IPS-18c (cell line): Measurements from ENCODE around the gene GIN1.
"Not testable (repeated sequence)": the region's sequence is repeated elsewhere in the genome, so short reads cannot be mapped to it uniquely, and the experiment has no call there.

Experiments
- H3K4me3 ChIP-seq: 2 replicates; pipeline ENCODE4 v1.7.0; 2013; ENCODE audit warnings: low read depth, mild to moderate bottlenecking, low read length, moderate library complexity; ENCODE audit not compliant: insufficient read depth
- H3K9me3 ChIP-seq: one replicate; pipeline ENCODE4 v1.6.1; 2013; ENCODE audit warnings: mild to moderate bottlenecking, low read length, moderate library complexity; ENCODE audit not compliant: control insufficient read depth, insufficient read depth

Gene GIN1

GRCh38 chr5:103119765-103120606 is at the start of gene GIN1, which contains the start of gene PPIP5K2:
Gene GIN1, minus strand, starts transcription at chr5:103120138. Its CDS starts 11,431 bp downstream, at chr5:103108707.
Gene PPIP5K2, plus strand, starts transcription at chr5:103120301. Its CDS starts 9,289 bp downstream, at chr5:103129590.
- no peaks in the 10 kb centered on the region for H3K9me3 ChIP-seq

GRCh38 chr5:103166706-103167105 is 46.8 kb upstream of the GIN1 start:
- Histone ChIP-seq H3K4me3 (no peak overlapping the region), H3K9me3 (no peaks in the 10 kb centered on the region)

More at GRCh38 chr5:103119765-103120606, at the start of gene GIN1, which contains the start of gene PPIP5K2:
- H3K4me3 ChIP-seq = peak within 1 kb of the TSS; percentile 79

GRCh38 chr5:103151156-103151555 is 31.2 kb upstream of the GIN1 start:
- H3K9me3 ChIP-seq = no peaks in the 10 kb centered on the region
- no peak overlapping the region for H3K4me3 ChIP-seq

- H3K9me3 ChIP-seq = no peaks in the 10 kb centered on the region
Observed at GRCh38 chr5:103148213-103148612, 28.3 kb upstream of the GIN1 start.

GRCh38 chr5:103145196-103145595 is 25.3 kb upstream of the GIN1 start:
- no peaks in the 10 kb centered on the region for H3K9me3 ChIP-seq
- H3K4me3 ChIP-seq = no peak overlapping the region

More at GRCh38 chr5:103148213-103148612, 28.3 kb upstream of the GIN1 start:
- no peak overlapping the region for H3K4me3 ChIP-seq

GRCh38 chr5:103142132-103142531 is 22.2 kb upstream of the GIN1 start:
- H3K4me3 ChIP-seq, H3K9me3 ChIP-seq: not testable (repeated sequence)

GRCh38 chr5:103139264-103139865 is 19.4 kb upstream of the GIN1 start:
- Histone ChIP-seq H3K4me3 (no peak overlapping the region), H3K9me3 (peaks cover 2% of the 10 kb centered on the region)

- peaks cover 2% of the 10 kb centered on the region for H3K9me3 ChIP-seq
- no peak overlapping the region for H3K4me3 ChIP-seq
Observed at GRCh38 chr5:103138202-103138690, 18.3 kb upstream of the GIN1 start.

- Histone ChIP-seq H3K9me3 (peaks cover 2% of the 10 kb centered on the region), H3K4me3 (no peak overlapping the region)
Observed at GRCh38 chr5:103135461-103135860, 15.5 kb upstream of the GIN1 start.

GRCh38 chr5:103133231-103133630 is 13.3 kb upstream of the GIN1 start:
- Histone ChIP-seq H3K4me3 (no peak overlapping the region), H3K9me3 (peaks cover 2% of the 10 kb centered on the region)

- peaks cover 2% of the 10 kb centered on the region for H3K9me3 ChIP-seq
- H3K4me3 ChIP-seq = no peak overlapping the region
Observed at GRCh38 chr5:103132684-103133083, 12.7 kb upstream of the GIN1 start.

- no peaks in the 10 kb centered on the region for H3K9me3 ChIP-seq
- no peak overlapping the region for H3K4me3 ChIP-seq
Observed at GRCh38 chr5:103128202-103128601, 8.3 kb upstream of the GIN1 start.

- Histone ChIP-seq H3K4me3 (no peak overlapping the region), H3K9me3 (no peaks in the 10 kb centered on the region)
Observed at GRCh38 chr5:103127292-103127817, 7.4 kb upstream of the GIN1 start.

GRCh38 chr5:103126557-103126956 is 6.6 kb upstream of the GIN1 start:
- Histone ChIP-seq H3K4me3 (no peak overlapping the region), H3K9me3 (no peaks in the 10 kb centered on the region)

GRCh38 chr5:103122242-103122641 is 2.3 kb upstream of the GIN1 start:
- Histone ChIP-seq H3K9me3 (no peaks in the 10 kb centered on the region), H3K4me3 (no peak overlapping the region)

GRCh38 chr5:103120607-103121200 is 766 bp upstream of the GIN1 start:
- Histone ChIP-seq H3K4me3 (peak overlapping the region; percentile 79), H3K9me3 (no peaks in the 10 kb centered on the region)

GRCh38 chr5:103119070-103119764 is 721 bp downstream of the GIN1 start:
- H3K4me3 ChIP-seq = peak overlapping the region; percentile 79
- H3K9me3 ChIP-seq = no peaks in the 10 kb centered on the region
